SJCRH30 (cell line): ENCODE data around the gene FIBCD1. TPM values are rescaled to one million over a fixed set of nuclear protein-coding genes. Genes with fewer than 3 reads are reported as not detected.

Experiments
- DNase-seq, 2 experiments: peaks; one replicate each; pipeline ENCODE4 v3.0.0-alpha.2; 2015 to 2020
- H3K27ac ChIP-seq: fragments of 250-450 bp; sonication (Bioruptor Pico); 2 replicates; pipeline ENCODE4 v1.5.1; 2020; ENCODE audit warnings: mild to moderate bottlenecking, moderate library complexity
- H3K27me3 ChIP-seq: fragments of 250-450 bp; sonication (Bioruptor Pico); 2 replicates; pipeline ENCODE4 v1.5.1; 2020; ENCODE audit warnings: mild to moderate bottlenecking, moderate library complexity
- H3K36me3 ChIP-seq: fragments of 250-450 bp; sonication (Bioruptor Pico); 2 replicates; pipeline ENCODE4 v1.5.1; 2020; ENCODE audit warnings: mild to moderate bottlenecking, moderate library complexity
- H3K4me1 ChIP-seq: fragments of 250-450 bp; sonication (Bioruptor Pico); 2 replicates; pipeline ENCODE4 v1.5.1; 2020; ENCODE audit warnings: mild to moderate bottlenecking, moderate library complexity
- H3K4me3 ChIP-seq: fragments of 250-450 bp; sonication (Bioruptor Pico); 2 replicates; pipeline ENCODE4 v1.5.1; 2020; ENCODE audit warnings: mild to moderate bottlenecking, moderate library complexity
- H3K9me3 ChIP-seq: fragments of 250-450 bp; sonication (Bioruptor Pico); replicated peaks from 2 replicates; pipeline ENCODE4 v1.5.1; 2020; ENCODE audit warnings: mild to moderate bottlenecking, moderate library complexity
- total RNA-seq: library from RNA; depleted of rRNA; stranded (reverse); fragments of >200 nt; shearing (Covaris generic); gene quantifications from 2 replicates; pipeline ENCODE4 v1.2.3, GENCODE V29; 2014

Gene FIBCD1
- total RNA-seq, 1 experiment from 2014 or later, result 2.8 TPM

GRCh38 chr9:130890870-130891687 lies 48.0 kb downstream of the FIBCD1 start:
- DNase-seq, result no peak
- Histone ChIP-seq H3K4me1 (no peaks in the 10 kb centered on the region), H3K9me3 (no peaks in the 10 kb centered on the region), H3K27ac (no peak overlapping the region), H3K36me3 (peaks cover 48% of the 10 kb centered on the region), H3K27me3 (no peaks in the 10 kb centered on the region), H3K4me3 (no peak overlapping the region)

GRCh38 chr9:130890124-130890523 lies 48.9 kb downstream of the FIBCD1 start:
- peaks cover 57% of the 10 kb centered on the region for H3K36me3 ChIP-seq
- DNase-seq, result no peak

GRCh38 chr9:130888146-130888885 lies 50.7 kb downstream of the FIBCD1 start:
- H3K4me1 ChIP-seq, result no peaks in the 10 kb centered on the region
- H3K27me3 ChIP-seq, result no peaks in the 10 kb centered on the region
- H3K36me3 ChIP-seq, result peaks cover 75% of the 10 kb centered on the region
- no peaks in the 10 kb centered on the region for H3K9me3 ChIP-seq
- no peak overlapping the region for H3K4me3 ChIP-seq
- no peak for DNase-seq
- H3K27ac ChIP-seq, result no peak overlapping the region

More at GRCh38 chr9:130890124-130890523, 48.9 kb downstream of the FIBCD1 start:
- Histone ChIP-seq H3K27ac (no peak overlapping the region), H3K27me3 (no peaks in the 10 kb centered on the region), H3K4me3 (no peak overlapping the region), H3K4me1 (no peaks in the 10 kb centered on the region), H3K9me3 (no peaks in the 10 kb centered on the region)

GRCh38 chr9:130887494-130888144 lies 51.4 kb downstream of the FIBCD1 start:
- Histone ChIP-seq H3K27ac (no peak overlapping the region), H3K36me3 (peaks cover 75% of the 10 kb centered on the region), H3K4me1 (no peaks in the 10 kb centered on the region), H3K4me3 (no peak overlapping the region), H3K27me3 (no peaks in the 10 kb centered on the region), H3K9me3 (no peaks in the 10 kb centered on the region)
- DNase-seq, result no peak

GRCh38 chr9:130886981-130887380 lies 52.1 kb downstream of the FIBCD1 start:
- no peaks in the 10 kb centered on the region for H3K9me3 ChIP-seq
- no peaks in the 10 kb centered on the region for H3K4me1 ChIP-seq
- H3K4me3 ChIP-seq, result no peak overlapping the region
- no peaks in the 10 kb centered on the region for H3K27me3 ChIP-seq
- peaks cover 78% of the 10 kb centered on the region for H3K36me3 ChIP-seq
- no peak for DNase-seq
- no peak overlapping the region for H3K27ac ChIP-seq

GRCh38 chr9:130885484-130886375 lies 53.3 kb downstream of the FIBCD1 start:
- Histone ChIP-seq H3K27ac (no peak overlapping the region), H3K36me3 (peaks cover 91% of the 10 kb centered on the region), H3K4me1 (no peaks in the 10 kb centered on the region), H3K9me3 (no peaks in the 10 kb centered on the region), H3K27me3 (no peaks in the 10 kb centered on the region), H3K4me3 (no peak overlapping the region)
- DNase-seq, result no peak

GRCh38 chr9:130884542-130885483 lies 54.2 kb downstream of the FIBCD1 start:
- Histone ChIP-seq H3K27ac (no peak overlapping the region), H3K4me1 (no peaks in the 10 kb centered on the region), H3K9me3 (no peaks in the 10 kb centered on the region), H3K4me3 (no peak overlapping the region), H3K36me3 (peaks cover 92% of the 10 kb centered on the region), H3K27me3 (no peaks in the 10 kb centered on the region)
- no peak for DNase-seq

- Histone ChIP-seq H3K27ac (no peak overlapping the region), H3K36me3 (peaks cover 94% of the 10 kb centered on the region), H3K27me3 (no peaks in the 10 kb centered on the region), H3K4me3 (no peak overlapping the region), H3K4me1 (no peaks in the 10 kb centered on the region), H3K9me3 (no peaks in the 10 kb centered on the region)
- DNase-seq, result no peak
Observed at GRCh38 chr9:130884111-130884531, 54.9 kb downstream of the FIBCD1 start.

- Histone ChIP-seq H3K36me3 (peaks cover 94% of the 10 kb centered on the region), H3K27ac (no peak overlapping the region), H3K4me1 (no peaks in the 10 kb centered on the region), H3K4me3 (no peak overlapping the region), H3K27me3 (no peaks in the 10 kb centered on the region), H3K9me3 (no peaks in the 10 kb centered on the region)
- DNase-seq, result no peak
Observed at GRCh38 chr9:130883479-130883878, 55.6 kb downstream of the FIBCD1 start.

- peaks cover 95% of the 10 kb centered on the region for H3K36me3 ChIP-seq
- H3K27me3 ChIP-seq, result no peaks in the 10 kb centered on the region
- H3K4me1 ChIP-seq, result no peaks in the 10 kb centered on the region
- no peak for DNase-seq
- H3K4me3 ChIP-seq, result no peak overlapping the region
- H3K9me3 ChIP-seq, result no peaks in the 10 kb centered on the region
- no peak overlapping the region for H3K27ac ChIP-seq
Observed at GRCh38 chr9:130882696-130883225, 56.3 kb downstream of the FIBCD1 start.

GRCh38 chr9:130881516-130881915 lies 57.5 kb downstream of the FIBCD1 start:
- Histone ChIP-seq H3K4me3 (no peak overlapping the region), H3K27ac (no peak overlapping the region), H3K4me1 (no peaks in the 10 kb centered on the region), H3K9me3 (no peaks in the 10 kb centered on the region), H3K27me3 (no peaks in the 10 kb centered on the region), H3K36me3 (peaks cover 85% of the 10 kb centered on the region)
- DNase-seq, result no peak

- H3K27me3 ChIP-seq, result no peaks in the 10 kb centered on the region
- H3K27ac ChIP-seq, result no peak overlapping the region
- H3K4me3 ChIP-seq, result no peak overlapping the region
- peaks cover 82% of the 10 kb centered on the region for H3K36me3 ChIP-seq
- H3K4me1 ChIP-seq, result no peaks in the 10 kb centered on the region
- no peaks in the 10 kb centered on the region for H3K9me3 ChIP-seq
- DNase-seq, result no peak
Observed at GRCh38 chr9:130880599-130881220, 58.3 kb downstream of the FIBCD1 start.

GRCh38 chr9:130879863-130880411 lies 59.1 kb downstream of the FIBCD1 start:
- Histone ChIP-seq H3K27me3 (no peaks in the 10 kb centered on the region), H3K27ac (no peak overlapping the region), H3K4me3 (no peak overlapping the region), H3K4me1 (no peaks in the 10 kb centered on the region), H3K36me3 (peaks cover 79% of the 10 kb centered on the region), H3K9me3 (no peaks in the 10 kb centered on the region)
- DNase-seq, result no peak
